GM12891 (cell line): ENCODE data around the gene CAPZA2.

Experiments
- DNase-seq: peaks from one replicate; pipeline ENCODE4 v3.0.0; 2011; ENCODE audit warnings: low spot score; ENCODE audit not compliant: insufficient read length
- FAIRE-seq: peaks from 2 replicates; lab custom pipeline; 2011; peaks lifted over from hg19 to GRCh38; lab: Jason Lieb, UNC
- PAX5 ChIP-seq: IDR thresholded peaks from 2 replicates; pipeline ENCODE4 v1.6.1; 2011; ENCODE audit warnings: low read length, moderate library complexity, mild to moderate bottlenecking; ENCODE audit not compliant: insufficient read depth, severe bottlenecking
- POLR2A ChIP-seq: IDR thresholded peaks from 2 replicates; pipeline ENCODE4 v1.6.1; 2011; ENCODE audit warnings: low read depth, low read length, control low read depth
- POLR2AphosphoS5 ChIP-seq: IDR thresholded peaks from 2 replicates; pipeline ENCODE4 v1.6.1; 2011; ENCODE audit warnings: low read depth, low read length, control low read depth
- POU2F2 ChIP-seq: IDR thresholded peaks from 2 replicates; pipeline ENCODE4 v1.6.1; 2011; ENCODE audit warnings: low read depth, mild to moderate bottlenecking, control low read depth, low read length, moderate library complexity
- SPI1 ChIP-seq: IDR thresholded peaks from 2 replicates; pipeline ENCODE4 v1.6.1; 2011; ENCODE audit warnings: low read depth, low read length, control low read depth
- TAF1 ChIP-seq: IDR thresholded peaks from 2 replicates; pipeline ENCODE4 v1.6.1; 2011; ENCODE audit warnings: low read depth, low read length, control low read depth

Gene CAPZA2

DNA sequence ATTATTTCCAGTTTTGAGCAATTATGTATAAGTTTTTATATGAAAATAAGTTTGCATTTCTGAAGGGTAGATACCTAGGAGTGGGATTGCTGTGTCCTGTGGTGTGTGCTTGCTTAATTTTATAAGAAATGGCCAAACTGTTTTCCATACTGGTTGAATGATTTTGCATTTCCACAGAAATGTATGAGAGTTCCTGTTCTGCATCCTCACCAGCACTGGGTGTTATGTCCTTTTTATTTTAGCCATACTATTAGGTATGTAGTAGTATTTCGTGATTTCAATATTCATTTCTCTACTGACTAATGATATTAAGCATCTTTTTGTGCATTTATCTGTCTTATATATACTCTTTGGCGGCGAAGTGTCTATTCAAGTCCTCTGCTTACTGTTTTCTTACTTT lies 22.3 kb downstream of the CAPZA2 start:
- DNase-seq (no peak), FAIRE-seq (no peak)
- no peak for TF ChIP-seq TAF1
- no peak for TF ChIP-seq POLR2AphosphoS5
- TF ChIP-seq SPI1 = no peak
- no peak for TF ChIP-seq POLR2A
- TF ChIP-seq PAX5 = no peak
- no peak for TF ChIP-seq POU2F2

DNA sequence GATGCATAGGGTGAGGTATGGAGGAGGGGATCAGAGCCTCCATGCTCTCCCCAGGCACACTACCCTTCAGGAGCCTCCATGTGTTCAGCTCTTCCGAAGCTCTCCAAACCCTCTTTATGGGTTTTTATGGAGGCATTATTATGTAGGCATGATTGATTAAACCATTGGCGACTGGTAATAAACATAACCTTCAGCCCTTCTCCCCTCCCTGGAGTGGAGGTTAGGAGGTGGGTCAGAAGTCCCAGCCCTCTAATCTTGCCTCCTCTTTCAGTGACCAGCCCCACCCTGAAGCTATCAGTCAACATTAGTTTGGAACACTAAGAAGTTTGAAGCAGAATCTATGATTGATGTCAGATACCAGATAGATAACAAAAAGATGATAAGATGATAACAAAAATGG lies 23.3 kb downstream of the CAPZA2 start:
- TF ChIP-seq POU2F2 (no peak), POLR2AphosphoS5 (no peak), TAF1 (no peak), SPI1 (no peak), PAX5 (no peak), POLR2A (no peak)
- DNase-seq (no peak), FAIRE-seq (no peak)

DNA sequence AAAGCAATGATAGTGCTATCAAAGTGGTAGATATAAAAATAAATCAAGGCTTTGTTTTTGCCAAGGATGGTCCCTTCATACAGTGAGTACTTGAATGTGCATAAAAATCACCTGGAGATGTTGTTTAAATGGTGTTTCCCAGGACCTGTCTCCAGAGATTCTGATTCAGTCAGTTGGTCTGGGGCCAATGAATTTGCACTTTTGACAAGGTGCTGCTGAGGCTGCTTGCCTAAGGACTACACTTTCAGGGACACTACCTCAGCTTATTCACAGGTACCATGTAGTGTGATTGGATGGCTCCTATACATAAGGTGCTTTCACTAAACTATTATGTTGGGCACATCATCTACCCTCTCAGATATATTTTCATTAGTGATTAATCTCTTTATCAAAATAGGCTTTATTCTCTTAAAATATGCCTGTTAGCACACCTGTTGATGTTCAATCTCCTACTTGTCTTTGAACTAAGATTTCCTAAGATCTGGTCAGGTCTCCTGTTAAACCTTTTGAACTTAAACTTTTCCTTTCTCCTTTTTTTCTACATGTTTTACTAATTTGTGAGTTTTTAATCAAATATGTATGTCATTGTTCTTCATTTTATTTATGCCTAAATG lies 24.3 kb downstream of the CAPZA2 start:
- TF ChIP-seq POLR2AphosphoS5 (no peak), POLR2A (no peak), PAX5 (no peak), TAF1 (no peak), SPI1 (no peak), POU2F2 (no peak)
- DNase-seq (no peak), FAIRE-seq (no peak)

DNA sequence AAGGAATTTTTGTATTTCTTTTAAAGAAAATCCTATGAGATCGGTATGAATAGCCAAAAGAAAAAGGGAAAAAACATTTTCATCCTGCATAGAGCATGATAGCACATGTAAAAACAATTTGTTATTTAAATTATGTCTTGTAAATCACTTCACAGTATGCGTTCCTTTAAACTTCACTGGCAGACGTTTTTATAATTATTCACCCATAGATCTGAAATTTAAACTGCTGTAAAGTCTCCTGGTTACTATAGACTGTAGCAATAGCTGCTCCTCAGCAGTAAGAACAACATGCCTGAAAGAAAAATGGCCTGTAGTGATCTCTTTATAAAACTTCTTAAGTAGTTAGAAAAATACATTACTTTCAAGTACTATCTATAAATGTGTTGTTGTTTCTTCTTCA lies 26.5 kb downstream of the CAPZA2 start:
- no peak for FAIRE-seq

DNA sequence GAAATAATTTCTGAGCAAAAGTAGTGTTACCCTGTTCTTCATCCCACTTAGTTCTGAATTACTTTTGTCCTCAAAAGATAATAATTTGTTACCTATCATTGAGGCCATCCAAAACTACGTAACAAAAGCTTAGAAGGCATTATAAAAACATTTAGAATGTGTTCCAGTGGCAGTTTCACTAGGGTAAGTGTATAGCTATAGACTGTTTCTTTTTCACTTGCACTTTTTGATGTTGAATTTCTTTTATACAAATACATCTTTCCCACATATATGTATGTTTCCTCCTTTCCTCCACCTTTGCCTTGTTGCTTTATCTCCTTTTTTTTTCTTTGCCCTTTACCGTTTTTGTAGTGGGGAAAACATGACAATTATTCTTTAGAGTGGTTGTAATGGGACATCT lies 33.5 kb downstream of the CAPZA2 start:
- TF ChIP-seq POLR2A = no peak
- no peak for TF ChIP-seq POU2F2
- TF ChIP-seq PAX5 = no peak
- no peak for TF ChIP-seq SPI1
- TF ChIP-seq POLR2AphosphoS5 = no peak
- no peak for TF ChIP-seq TAF1
- DNase-seq = no peak
- FAIRE-seq = peak; percentile 16

More for the DNA sequence above, 26.5 kb downstream of the CAPZA2 start:
- TF ChIP-seq POLR2AphosphoS5 (no peak), TAF1 (no peak), SPI1 (no peak), POLR2A (no peak), PAX5 (no peak), POU2F2 (no peak)
- no peak for DNase-seq

DNA sequence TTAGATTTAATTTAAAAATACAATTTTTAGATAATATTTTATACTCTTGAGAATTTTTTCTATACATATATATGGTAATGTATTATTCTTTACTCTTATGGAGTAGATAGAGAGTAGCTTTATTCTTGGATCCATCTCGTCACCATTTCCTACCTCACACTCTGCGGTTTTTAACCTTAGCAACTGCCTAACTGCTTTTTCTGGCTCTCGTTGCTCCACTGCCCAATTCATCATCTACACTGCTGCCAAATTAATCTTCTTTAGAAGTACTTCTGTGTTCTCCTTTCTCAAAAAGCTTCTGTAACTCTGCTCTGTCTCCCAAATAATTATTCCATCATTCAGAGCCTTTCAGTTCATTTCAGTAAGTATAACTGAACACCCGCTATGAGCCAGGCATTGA lies 35.3 kb downstream of the CAPZA2 start:
- FAIRE-seq = no peak

DNA sequence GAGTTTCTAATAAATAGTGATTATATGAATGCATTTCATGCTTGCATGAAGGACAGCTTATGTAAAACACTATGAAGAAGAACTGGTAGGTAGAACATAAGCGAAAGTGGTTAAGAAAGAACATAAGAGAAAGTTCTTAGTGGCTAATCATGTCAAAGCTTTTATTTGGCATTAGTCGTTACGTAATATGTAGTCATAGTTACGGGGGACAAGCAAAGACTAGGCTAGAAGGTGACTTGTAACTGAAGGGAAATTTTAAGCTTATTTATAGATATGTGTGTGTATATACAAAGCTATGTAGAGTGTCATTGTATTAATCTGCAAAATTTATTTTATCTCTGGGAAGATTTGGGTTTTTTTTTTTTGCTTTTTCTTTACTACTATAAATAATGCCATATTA lies 36.9 kb downstream of the CAPZA2 start:
- TF ChIP-seq POLR2AphosphoS5 (no peak), TAF1 (no peak), PAX5 (no peak), POU2F2 (no peak), POLR2A (no peak), SPI1 (no peak)
- no peak for FAIRE-seq
- no peak for DNase-seq

More for the DNA sequence above, 35.3 kb downstream of the CAPZA2 start:
- TF ChIP-seq SPI1 (no peak), POLR2A (no peak)
- no peak for DNase-seq

DNA sequence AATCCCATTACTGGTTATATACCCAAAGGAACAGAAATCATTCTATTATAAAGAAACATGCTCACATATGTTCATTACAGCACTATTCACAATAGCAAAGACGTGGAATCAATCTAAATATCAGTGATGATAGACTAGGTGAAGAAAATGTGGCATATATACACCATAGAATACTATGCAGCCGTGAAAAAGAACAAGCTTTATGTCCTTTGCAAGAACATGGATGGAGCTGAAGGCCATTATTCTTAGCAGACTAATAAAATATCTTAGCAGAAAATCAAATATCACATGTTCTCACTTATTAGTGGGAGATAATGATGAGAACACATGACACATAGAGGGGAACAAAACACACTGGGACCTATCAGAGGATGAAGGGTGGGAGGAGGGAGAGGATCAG lies 38.8 kb downstream of the CAPZA2 start:
- TF ChIP-seq TAF1 = no peak
- TF ChIP-seq POLR2AphosphoS5 = no peak
- TF ChIP-seq SPI1 = no peak
- no peak for TF ChIP-seq POLR2A
- TF ChIP-seq PAX5 = no peak
- TF ChIP-seq POU2F2 = no peak
- no peak for DNase-seq
- no peak for FAIRE-seq

DNA sequence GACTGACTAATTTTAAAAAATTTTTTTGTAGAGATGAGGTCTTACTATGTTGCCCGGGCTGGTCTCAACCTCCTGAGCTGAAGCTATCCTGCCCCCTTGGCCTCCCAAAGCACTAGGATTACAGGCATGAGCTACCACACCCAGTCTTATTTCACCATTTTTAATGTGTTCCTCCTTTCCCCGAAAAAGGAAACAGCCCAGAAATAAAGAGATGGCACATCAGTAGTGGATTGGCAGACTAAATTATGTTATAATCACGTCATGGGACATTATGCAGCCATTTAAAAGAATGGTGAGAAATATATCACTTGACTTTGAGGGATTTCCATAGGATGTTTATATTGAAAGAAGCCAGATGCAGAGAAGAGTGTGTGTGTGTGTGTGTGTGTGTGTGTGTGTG lies 40.5 kb downstream of the CAPZA2 start:
- TF ChIP-seq PAX5 (no peak), TAF1 (no peak), POLR2A (no peak), POU2F2 (no peak), POLR2AphosphoS5 (no peak), SPI1 (no peak)
- no peak for FAIRE-seq
- no peak for DNase-seq

DNA sequence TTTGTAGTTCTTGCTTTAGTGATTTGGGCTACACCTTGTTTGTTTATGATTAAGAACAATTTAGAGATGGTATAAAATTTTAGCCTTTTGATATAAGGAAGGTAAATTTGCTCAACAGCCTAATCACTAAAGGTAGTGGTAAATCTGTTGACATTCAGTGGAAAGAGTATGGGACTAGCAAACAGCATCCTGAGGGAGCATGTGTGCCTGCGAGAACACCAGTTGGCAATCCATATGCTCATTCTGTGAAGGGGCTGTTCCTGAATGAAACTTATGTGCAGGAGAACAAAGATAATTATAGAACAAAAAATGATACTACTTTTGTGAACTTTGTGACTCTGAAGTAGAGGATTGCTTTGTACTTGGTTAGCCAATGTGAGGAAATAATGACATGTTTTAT lies 44.0 kb downstream of the CAPZA2 start:
- FAIRE-seq (peak; percentile 28), DNase-seq (no peak)
- TF ChIP-seq TAF1 = no peak
- TF ChIP-seq PAX5 = no peak
- TF ChIP-seq POLR2AphosphoS5 = no peak

DNA sequence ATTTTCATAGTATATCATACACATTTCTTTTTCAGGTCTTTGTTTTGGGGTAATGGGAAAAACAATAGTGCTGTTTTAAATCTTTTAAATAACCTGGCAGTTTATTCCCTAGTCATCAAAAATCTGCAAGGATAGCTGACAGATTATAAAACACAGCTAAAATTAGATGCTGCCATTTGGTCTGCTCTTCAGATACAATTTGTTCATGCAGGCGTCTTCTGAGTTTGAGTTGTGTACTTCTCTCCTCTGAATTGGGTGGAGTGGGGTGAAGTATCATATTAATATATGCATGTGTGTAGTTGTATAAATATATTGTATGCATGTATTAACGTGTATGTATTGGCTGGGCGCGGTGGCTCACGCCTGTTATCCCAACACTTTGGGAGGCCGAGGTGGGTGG lies 48.0 kb downstream of the CAPZA2 start:
- no peak for TF ChIP-seq PAX5
- TF ChIP-seq POLR2AphosphoS5 = no peak
- TF ChIP-seq POU2F2 = no peak
- TF ChIP-seq POLR2A = no peak
- no peak for TF ChIP-seq SPI1
- no peak for TF ChIP-seq TAF1
- FAIRE-seq (no peak), DNase-seq (no peak)
